ENCODE results near the gene CDH18. TPM values are rescaled to one million over a fixed set of nuclear protein-coding genes. Genes with fewer than 3 reads are reported as not detected.

CDH18 gene
- total and polyA plus RNA-seq, 2 experiments from 2014 or later: 0.22 TPM; not detected in 1

- Histone ChIP-seq H3F3A (ENCODE audit: insufficient read depth) (no peaks in the 10 kb centered on the region), H3K27me3 (replicated peaks; ENCODE audit: insufficient read depth) (no peaks in the 10 kb centered on the region), H3K4me3 (no peak overlapping the region), H4K20me1 (ENCODE audit: insufficient read depth) (no peaks in the 10 kb centered on the region; the same call in 1 of the 2 replicates), H2AFZ (no peak overlapping the region), H3K9me2 (ENCODE audit: insufficient read depth) (no peaks in the 10 kb centered on the region), H3K9me3 (ENCODE audit: low read depth) (peaks cover 3% of the 10 kb centered on the region), H3K4me1 (ENCODE audit: insufficient read depth) (no peaks in the 10 kb centered on the region), H3K9ac (no peak overlapping the region), H3K27ac (no peak overlapping the region), H3K36me3 (ENCODE audit: low read depth) (no peaks in the 10 kb centered on the region), H3K79me2 (ENCODE audit: insufficient read depth) (no peaks in the 10 kb centered on the region), H3K4me2 (ENCODE audit: unreplicated experiment) (no peak overlapping the region)
- TF ChIP-seq EZH2phosphoT487 (IDR thresholded peaks at IDR 0.05; ENCODE audit: insufficient read depth, low read depth) (no peak), EZH2 (IDR thresholded peaks at IDR 0.05; ENCODE audit: insufficient read depth, poor library complexity, severe bottlenecking) (no peak)
- in situ Hi-C loops (cut with MboI): no loop called here
- WGBS, 2 experiments (ENCODE audit: low coverage in 1 of 2, low lambda C conversion rate in 2 of 2, missing lambda C conversion rate in 2 of 2): 48 to 53% methylated on average over 4 of the region's 4 CpGs
- no peak for DNase-seq
Measured at GRCh38 chr5:19638461-19638860, 349.5 kb downstream of the CDH18 start.

DNA sequence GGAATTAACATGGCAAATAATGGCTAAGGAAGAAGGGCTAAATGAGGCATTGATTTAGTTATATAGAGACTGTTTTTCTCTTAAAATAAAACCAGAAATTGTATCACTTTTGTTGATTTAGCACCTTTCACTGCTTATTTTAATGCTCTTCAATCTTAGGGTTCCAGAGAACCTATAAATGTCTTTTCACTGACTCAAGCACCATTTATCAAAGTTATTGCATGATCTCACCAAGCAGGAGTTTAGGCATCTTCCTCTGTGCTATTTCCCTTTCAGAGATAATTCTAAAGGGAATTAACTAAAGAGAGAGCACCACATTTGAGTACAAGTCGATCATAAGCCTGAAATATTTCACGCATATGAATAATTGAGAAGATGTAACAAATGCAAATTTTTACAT lies 357.1 kb downstream of the CDH18 start:
- Histone ChIP-seq H3K27ac (no peak overlapping the region), H3K4me2 (ENCODE audit: unreplicated experiment) (no peak overlapping the region), H3K27me3 (replicated peaks; ENCODE audit: insufficient read depth) (no peaks in the 10 kb centered on the region), H3K4me3 (no peak overlapping the region), H2AFZ (no peak overlapping the region), H4K20me1 (ENCODE audit: insufficient read depth) (no peaks in the 10 kb centered on the region), H3K79me2 (ENCODE audit: insufficient read depth) (no peaks in the 10 kb centered on the region), H3F3A (ENCODE audit: insufficient read depth) (no peaks in the 10 kb centered on the region), H3K9ac (no peak overlapping the region), H3K4me1 (ENCODE audit: insufficient read depth) (no peaks in the 10 kb centered on the region), H3K9me3 (ENCODE audit: low read depth) (peaks cover 3% of the 10 kb centered on the region), H3K36me3 (ENCODE audit: low read depth) (no peaks in the 10 kb centered on the region), H3K9me2 (ENCODE audit: insufficient read depth) (no peaks in the 10 kb centered on the region)
- 17 to 22% methylated on average over 2 of the region's 2 CpGs for WGBS, 2 experiments (ENCODE audit: low coverage in 1 of 2, low lambda C conversion rate in 2 of 2, missing lambda C conversion rate in 2 of 2)
- in situ Hi-C loops (cut with MboI): no loop called here
- no peak for DNase-seq
- TF ChIP-seq EZH2 (IDR thresholded peaks at IDR 0.05; ENCODE audit: insufficient read depth, poor library complexity, severe bottlenecking) (no peak), EZH2phosphoT487 (IDR thresholded peaks at IDR 0.05; ENCODE audit: insufficient read depth, low read depth) (no peak)

DNA sequence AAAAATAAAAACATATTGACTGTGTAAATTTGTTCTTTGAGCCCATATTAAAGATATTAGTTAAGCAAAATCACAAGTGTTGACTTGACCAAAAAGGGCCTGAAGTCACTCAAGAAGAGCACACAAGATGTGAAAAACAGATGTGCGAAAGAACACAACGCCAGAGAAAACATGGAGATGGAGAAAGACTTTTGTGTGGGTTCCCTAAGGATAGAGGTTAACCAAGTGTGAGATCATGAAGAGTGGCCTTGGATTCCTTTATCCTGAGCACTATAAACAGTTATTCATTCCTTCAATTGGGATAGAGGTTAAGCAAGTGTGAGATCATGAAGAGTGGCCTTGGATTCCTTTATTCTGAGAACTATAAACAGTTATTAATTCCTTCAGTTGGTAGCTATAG lies 361.8 kb downstream of the CDH18 start:
- DNase-seq: no peak
- H3K36me3 ChIP-seq (ENCODE audit: low read depth): no peaks in the 10 kb centered on the region
- no peaks in the 10 kb centered on the region for H3K79me2 ChIP-seq (ENCODE audit: insufficient read depth)
- H3K9me2 ChIP-seq (ENCODE audit: insufficient read depth): no peaks in the 10 kb centered on the region
- no peak overlapping the region for H3K4me3 ChIP-seq
- no peak overlapping the region for H3K4me2 ChIP-seq (ENCODE audit: unreplicated experiment)
- no peaks in the 10 kb centered on the region for H4K20me1 ChIP-seq (ENCODE audit: insufficient read depth)
- no peaks in the 10 kb centered on the region for H3K27me3 ChIP-seq (replicated peaks; ENCODE audit: insufficient read depth)
- no peak overlapping the region for H2AFZ ChIP-seq
- no peaks in the 10 kb centered on the region for H3K4me1 ChIP-seq (ENCODE audit: insufficient read depth)
- no peak overlapping the region for H3K9ac ChIP-seq
- TF ChIP-seq EZH2 (IDR thresholded peaks at IDR 0.05; ENCODE audit: insufficient read depth, poor library complexity, severe bottlenecking): no peak
- TF ChIP-seq EZH2phosphoT487 (IDR thresholded peaks at IDR 0.05; ENCODE audit: insufficient read depth, low read depth): no peak
- no peaks in the 10 kb centered on the region for H3F3A ChIP-seq (ENCODE audit: insufficient read depth)
- no peaks in the 10 kb centered on the region for H3K9me3 ChIP-seq (ENCODE audit: low read depth)
- in situ Hi-C loops (cut with MboI): no loop called here
- WGBS, 2 experiments (ENCODE audit: low coverage in 1 of 2, low lambda C conversion rate in 2 of 2, missing lambda C conversion rate in 2 of 2): 20 to 25% methylated on average over 2 of the region's 2 CpGs
- no peak overlapping the region for H3K27ac ChIP-seq

DNA sequence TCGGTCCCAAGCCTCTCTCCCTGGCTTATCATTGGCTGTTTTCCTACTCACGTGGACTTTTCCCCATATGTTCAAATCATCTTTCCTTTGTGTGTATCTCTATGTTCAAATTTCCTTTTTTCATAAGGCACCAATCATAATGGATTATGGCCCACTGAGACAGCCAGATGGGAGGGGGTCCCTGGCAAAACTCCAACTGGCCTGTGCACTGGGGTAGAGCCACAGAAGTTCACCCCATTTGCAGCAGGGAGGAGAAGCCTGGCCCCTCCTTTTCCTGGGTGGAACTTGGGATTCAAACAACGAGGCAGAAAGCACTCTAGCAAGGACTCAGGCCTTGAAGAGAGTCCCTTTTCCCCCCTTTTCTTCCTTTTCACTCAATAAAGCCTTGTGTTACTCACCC lies 362.4 kb downstream of the CDH18 start:
- no peaks in the 10 kb centered on the region for H3K9me3 ChIP-seq (ENCODE audit: low read depth)
- in situ Hi-C loops (cut with MboI): no loop called here
- no peaks in the 10 kb centered on the region for H3K79me2 ChIP-seq (ENCODE audit: insufficient read depth)
- no peaks in the 10 kb centered on the region for H3K9me2 ChIP-seq (ENCODE audit: insufficient read depth)
- WGBS, 2 experiments (ENCODE audit: low coverage in 1 of 2, low lambda C conversion rate in 2 of 2, missing lambda C conversion rate in 2 of 2): 4 to 11% methylated on average over 3 of the region's 3 CpGs
- no peak overlapping the region for H3K27ac ChIP-seq
- H3K9ac ChIP-seq: no peak overlapping the region
- no peak overlapping the region for H3K4me2 ChIP-seq (ENCODE audit: unreplicated experiment)
- TF ChIP-seq EZH2 (IDR thresholded peaks at IDR 0.05; ENCODE audit: insufficient read depth, poor library complexity, severe bottlenecking) (no peak), EZH2phosphoT487 (IDR thresholded peaks at IDR 0.05; ENCODE audit: insufficient read depth, low read depth) (no peak)
- H3F3A ChIP-seq (ENCODE audit: insufficient read depth): no peaks in the 10 kb centered on the region
- H4K20me1 ChIP-seq (ENCODE audit: insufficient read depth): no peaks in the 10 kb centered on the region
- no peaks in the 10 kb centered on the region for H3K4me1 ChIP-seq (ENCODE audit: insufficient read depth)
- no peak overlapping the region for H3K4me3 ChIP-seq
- no peak for DNase-seq
- no peak overlapping the region for H2AFZ ChIP-seq
- H3K36me3 ChIP-seq (ENCODE audit: low read depth): no peaks in the 10 kb centered on the region
- H3K27me3 ChIP-seq (replicated peaks; ENCODE audit: insufficient read depth): no peaks in the 10 kb centered on the region

DNA sequence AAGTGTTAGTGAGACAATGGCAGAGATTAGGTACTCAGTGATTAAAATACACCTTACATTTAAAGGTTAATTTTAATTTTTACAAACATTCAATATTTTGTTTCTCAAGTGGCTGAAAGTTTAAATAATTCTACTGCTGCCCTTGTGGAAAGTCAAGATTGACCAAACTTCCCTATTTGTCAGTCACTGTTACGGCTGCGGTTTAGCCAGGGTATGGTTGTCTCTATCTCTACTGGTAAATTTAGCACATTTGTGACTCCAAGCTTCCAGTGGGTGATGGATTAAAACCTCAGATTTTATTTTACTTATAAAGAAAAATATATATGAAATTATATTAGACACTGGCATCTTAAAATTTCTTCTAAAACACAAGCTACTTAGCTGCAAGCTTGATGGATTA lies 368.4 kb downstream of the CDH18 start:
- H3F3A ChIP-seq (ENCODE audit: insufficient read depth): no peaks in the 10 kb centered on the region
- H3K79me2 ChIP-seq (ENCODE audit: insufficient read depth): no peaks in the 10 kb centered on the region
- H3K9me3 ChIP-seq (ENCODE audit: low read depth): no peaks in the 10 kb centered on the region
- TF ChIP-seq EZH2phosphoT487 (IDR thresholded peaks at IDR 0.05; ENCODE audit: insufficient read depth, low read depth): no peak
- no peak for TF ChIP-seq EZH2 (IDR thresholded peaks at IDR 0.05; ENCODE audit: insufficient read depth, poor library complexity, severe bottlenecking)
- no peaks in the 10 kb centered on the region for H3K27me3 ChIP-seq (replicated peaks; ENCODE audit: insufficient read depth)
- no peak overlapping the region for H3K9ac ChIP-seq
- no peak overlapping the region for H3K27ac ChIP-seq
- H3K4me3 ChIP-seq: no peak overlapping the region
- H3K4me1 ChIP-seq (ENCODE audit: insufficient read depth): no peaks in the 10 kb centered on the region
- no peaks in the 10 kb centered on the region for H4K20me1 ChIP-seq (ENCODE audit: insufficient read depth)
- in situ Hi-C loops (cut with MboI): no loop called here
- H3K9me2 ChIP-seq (ENCODE audit: insufficient read depth): no peaks in the 10 kb centered on the region
- H3K36me3 ChIP-seq (ENCODE audit: low read depth): no peaks in the 10 kb centered on the region
- 4 to 6% methylated on average over 2 of the region's 2 CpGs for WGBS, 2 experiments (ENCODE audit: low coverage in 1 of 2, low lambda C conversion rate in 2 of 2, missing lambda C conversion rate in 2 of 2)
- DNase-seq: no peak
- no peak overlapping the region for H3K4me2 ChIP-seq (ENCODE audit: unreplicated experiment)
- H2AFZ ChIP-seq: no peak overlapping the region

Measured in GM23248 (cell line).